ENCODE measurements around the gene MYO7A.

MYO7A gene

GRCh38 chr11:77187111-77187750 lies 59.2 kb downstream of the MYO7A start:
- DNase-seq, result no peak

DNA sequence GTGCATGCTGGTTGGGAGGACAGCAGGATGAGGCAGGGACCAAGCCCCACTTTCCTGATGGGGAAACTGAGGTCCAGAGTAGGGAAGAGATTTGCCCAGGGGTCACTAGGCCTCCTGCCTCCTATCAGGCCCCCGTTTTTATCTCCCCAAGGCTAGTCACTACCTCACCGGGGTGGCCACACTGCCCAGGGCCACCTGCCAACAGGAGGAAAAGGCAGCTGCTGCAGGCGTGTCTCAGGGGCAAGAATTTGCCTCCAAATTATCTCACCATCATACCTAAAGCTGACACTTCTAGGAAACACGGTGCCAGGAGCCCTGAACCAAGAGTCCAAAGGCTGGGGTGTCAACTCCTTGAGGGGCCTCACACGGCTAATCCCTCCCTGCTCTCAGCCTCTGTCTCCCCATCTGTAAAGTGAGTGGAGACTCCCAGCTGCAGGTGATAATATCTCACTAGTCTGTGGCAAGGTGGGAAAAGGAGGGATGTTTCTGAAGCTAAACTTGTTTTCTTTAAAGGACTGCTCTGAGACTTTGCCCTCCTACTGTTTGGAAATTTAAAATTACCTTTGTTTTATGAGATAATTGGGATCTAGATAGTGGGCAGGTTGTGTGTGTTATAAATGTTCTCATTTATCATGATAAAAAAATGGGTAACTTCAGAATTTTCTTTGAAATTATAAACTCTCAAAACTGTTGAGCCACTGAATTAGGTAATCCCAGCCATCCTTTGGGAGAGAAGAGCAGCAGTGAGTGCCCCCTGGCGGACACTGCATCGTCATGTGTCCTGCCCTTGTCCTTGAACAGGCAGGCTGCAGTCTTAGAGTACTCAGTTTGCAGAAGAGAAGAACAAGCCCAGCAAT lies 60.0 kb downstream of the MYO7A start:
- DNase-seq, result peak; percentile 66

DNA sequence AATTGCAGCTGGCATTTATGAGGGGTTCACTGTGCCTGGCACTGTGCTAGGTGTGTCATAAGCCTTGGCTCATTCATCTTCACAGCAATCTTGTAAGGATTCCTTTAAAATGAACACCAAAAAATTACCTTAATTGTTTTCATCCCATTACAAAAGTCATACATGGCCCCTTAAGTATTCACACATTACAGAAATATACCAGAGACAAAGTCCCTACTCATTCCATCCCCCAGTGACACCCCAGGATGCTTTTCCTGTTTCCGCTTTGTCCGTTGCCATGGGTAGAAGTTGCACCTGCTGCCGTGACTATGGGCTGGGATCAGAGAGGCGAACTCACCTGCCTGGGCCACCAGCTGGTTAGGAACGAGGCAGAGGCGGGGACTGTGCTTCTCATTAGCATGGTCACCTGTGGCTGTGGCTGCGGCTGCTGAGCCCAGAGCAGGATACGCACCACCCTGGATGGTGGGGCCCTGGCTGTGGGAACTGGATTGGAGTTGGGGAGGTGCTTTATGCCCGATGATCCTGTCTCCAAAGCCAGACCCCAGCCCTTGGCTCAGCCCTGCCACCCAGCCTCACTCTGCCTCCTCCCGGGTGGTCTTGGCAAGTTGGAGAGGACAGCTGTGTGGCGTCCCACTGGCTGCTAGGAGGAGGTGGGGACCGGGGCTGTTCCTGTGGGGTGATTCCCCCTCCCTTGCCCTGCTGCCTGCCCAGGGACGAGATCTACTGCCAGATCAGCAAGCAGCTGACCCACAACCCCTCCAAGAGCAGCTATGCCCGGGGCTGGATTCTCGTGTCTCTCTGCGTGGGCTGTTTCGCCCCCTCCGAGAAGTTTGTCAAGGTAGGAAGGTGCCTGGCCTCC lies 60.8 kb downstream of the MYO7A start:
- no peak for DNase-seq

DNA sequence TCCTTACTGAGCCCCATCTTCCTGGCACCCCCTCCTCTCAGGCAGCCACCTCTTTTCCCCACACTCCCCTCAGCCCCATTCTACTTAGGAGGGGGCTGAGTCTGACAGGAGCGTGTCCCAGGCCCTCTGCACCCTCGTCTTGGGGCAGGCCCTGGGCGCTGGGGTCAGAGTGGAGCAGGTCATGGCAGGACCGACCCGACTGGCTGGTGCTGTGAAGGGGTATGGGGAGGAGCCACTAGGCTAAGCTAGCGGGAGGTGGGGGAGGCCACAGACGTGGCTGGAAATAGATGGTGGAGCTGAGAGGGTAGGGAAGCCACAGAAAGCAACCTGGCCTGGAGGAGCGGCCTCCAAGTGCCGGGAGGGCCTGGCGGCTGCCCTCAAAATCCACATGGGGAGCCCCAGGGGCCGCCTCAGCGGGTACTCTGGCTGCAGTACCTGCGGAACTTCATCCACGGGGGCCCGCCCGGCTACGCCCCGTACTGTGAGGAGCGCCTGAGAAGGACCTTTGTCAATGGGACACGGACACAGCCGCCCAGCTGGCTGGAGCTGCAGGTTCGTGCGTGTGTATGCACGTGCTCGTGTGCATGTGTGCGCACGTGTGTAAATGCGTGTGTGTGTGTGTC lies 61.7 kb downstream of the MYO7A start:
- no peak for DNase-seq

GRCh38 chr11:77190331-77191075 lies 62.5 kb downstream of the MYO7A start:
- DNase-seq, result no peak

GRCh38 chr11:77191429-77191822 lies 63.4 kb downstream of the MYO7A start:
- no peak for DNase-seq

GRCh38 chr11:77191823-77192495 lies 63.9 kb downstream of the MYO7A start:
- DNase-seq, result peak; percentile 45

DNA sequence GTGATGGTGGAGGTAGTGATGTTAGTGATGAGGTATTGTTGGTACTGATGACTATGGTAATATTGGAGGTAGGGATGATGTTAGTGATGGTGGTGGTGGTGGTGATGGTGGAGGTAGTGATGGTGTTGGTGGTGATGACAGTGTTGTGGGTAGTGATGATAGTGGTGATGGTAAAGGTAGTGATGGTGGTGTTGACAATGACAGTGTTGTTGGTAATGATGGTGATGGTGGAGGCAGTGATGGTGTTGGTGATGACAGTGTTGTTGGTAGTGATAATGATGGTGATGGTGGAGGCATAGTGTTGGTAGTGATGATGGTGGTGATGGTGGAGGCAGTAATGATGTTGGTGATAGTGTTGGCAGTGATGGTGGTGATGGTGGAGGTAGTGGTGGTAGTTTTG lies 65.1 kb downstream of the MYO7A start:
- DNase-seq, result no peak

DNA sequence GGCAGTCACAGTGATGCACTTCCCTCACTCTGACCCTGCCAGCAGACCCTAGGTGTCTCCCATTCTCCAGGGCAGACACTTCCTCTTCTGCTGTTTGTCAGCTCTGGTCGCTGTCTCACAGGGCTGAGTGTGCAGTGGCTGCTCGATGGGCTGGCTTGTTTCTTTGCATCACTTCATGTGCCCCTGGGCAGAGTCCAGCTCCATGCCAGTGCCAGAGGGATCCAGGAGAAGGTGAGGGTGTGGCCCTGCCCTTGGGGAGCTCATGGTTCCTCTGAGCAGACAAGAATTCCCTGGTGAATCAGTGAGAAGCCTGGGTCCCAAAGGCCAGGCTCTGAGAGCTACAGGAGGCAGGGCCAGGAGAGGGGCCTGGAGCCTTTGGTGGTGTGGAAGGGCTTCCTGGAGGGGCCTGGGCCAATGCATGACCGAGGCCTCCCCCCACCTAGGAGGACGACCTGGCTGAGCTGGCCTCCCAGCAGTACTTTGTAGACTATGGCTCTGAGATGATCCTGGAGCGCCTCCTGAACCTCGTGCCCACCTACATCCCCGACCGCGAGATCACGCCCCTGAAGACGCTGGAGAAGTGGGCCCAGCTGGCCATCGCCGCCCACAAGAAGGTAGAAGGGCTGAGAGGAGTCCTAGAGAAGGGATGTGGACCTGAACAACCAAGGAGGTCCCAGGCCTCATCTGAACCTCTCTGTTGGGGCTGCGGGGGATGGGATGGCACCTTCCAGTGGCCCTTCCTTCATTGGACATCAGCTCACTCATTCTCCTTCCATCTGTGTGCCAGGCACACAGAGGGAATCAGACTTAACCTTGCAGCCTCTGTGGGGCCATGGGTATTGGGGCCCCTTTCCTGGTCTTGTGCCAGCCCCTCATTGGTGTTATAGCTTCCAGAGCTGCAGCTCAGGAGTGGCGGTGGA lies 66.1 kb downstream of the MYO7A start:
- no peak for DNase-seq

- DNase-seq, result no peak
Observed at GRCh38 chr11:77195071-77195755, 67.2 kb downstream of the MYO7A start.

DNA sequence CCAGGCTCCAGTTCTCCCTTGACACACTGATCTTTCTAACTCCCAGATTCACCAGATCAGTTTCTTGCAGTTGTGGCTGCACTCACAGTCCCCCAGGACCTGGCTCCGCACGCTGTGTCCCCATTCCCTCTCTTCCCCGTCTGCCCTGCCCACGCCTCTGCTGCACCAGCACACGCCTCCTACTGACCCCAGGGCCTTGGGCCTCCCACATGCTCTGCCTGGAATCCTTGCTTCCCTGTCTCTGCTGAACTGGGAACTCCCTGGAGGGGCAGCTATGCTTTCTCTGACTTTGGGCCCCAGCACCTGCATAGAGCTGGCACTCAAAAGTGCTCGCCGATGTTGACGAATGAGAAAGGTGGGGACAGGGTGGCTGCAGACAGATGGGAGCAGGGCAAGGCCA lies 68.9 kb downstream of the MYO7A start:
- no peak for DNase-seq

- no peak for DNase-seq
Observed at GRCh38 chr11:77197626-77198320, 69.7 kb downstream of the MYO7A start.

DNA sequence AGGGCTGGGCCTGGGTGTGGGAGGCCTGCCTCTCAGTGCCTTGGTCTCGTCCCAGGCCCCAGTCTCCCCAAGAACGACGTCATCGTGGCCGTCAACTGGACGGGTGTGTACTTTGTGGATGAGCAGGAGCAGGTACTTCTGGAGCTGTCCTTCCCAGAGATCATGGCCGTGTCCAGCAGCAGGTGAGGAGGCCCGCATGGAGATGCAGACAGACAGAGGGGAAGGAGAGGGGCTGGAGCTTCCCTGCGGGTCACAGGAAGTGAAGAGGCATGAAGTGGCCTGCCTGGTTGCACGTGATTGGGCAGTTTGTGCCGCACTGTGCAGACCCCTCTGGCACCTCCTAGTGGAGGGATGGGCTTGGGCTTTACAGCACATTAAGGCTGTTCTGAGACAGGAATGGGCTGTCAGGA lies 70.4 kb downstream of the MYO7A start:
- no peak for DNase-seq

DNA sequence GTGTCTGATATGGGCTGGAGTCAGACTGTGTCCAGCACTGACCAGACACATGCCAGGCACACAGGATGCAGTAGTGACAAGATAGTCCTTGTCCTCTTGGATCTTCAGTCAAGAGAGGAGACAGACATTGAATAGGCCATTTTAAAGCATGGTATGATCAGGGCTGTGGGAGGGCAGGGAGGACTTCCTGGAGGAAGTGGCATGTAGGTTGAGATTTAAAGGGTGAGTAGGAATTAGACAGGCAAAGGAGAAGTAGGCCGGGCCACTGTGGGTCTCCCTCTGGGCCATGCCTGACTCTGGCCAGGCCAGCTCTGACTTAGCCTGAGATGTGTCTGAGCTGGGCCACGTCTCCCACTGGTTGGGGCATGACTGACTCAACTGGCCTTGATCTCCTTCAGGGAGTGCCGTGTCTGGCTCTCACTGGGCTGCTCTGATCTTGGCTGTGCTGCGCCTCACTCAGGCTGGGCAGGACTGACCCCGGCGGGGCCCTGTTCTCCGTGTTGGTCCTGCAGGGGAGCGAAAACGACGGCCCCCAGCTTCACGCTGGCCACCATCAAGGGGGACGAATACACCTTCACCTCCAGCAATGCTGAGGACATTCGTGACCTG lies 71.2 kb downstream of the MYO7A start:
- DNase-seq, result no peak

- DNase-seq, result no peak
Observed at GRCh38 chr11:77200351-77201268, 72.6 kb downstream of the MYO7A start.

DNA sequence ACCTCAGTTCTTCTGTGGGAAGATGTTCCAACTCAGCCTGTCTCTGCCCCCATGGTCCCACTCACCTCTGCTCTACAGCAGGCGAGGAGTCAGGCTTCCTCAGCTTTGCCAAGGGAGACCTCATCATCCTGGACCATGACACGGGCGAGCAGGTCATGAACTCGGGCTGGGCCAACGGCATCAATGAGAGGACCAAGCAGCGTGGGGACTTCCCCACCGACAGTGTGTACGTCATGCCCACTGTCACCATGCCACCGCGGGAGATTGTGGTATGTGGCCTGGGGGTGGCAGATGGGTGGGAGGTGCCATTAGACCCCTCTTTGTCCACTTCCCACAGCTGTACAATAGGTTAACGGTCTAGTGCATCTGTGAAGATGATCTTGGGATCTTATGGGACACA lies 73.3 kb downstream of the MYO7A start:
- DNase-seq, result no peak

DNA sequence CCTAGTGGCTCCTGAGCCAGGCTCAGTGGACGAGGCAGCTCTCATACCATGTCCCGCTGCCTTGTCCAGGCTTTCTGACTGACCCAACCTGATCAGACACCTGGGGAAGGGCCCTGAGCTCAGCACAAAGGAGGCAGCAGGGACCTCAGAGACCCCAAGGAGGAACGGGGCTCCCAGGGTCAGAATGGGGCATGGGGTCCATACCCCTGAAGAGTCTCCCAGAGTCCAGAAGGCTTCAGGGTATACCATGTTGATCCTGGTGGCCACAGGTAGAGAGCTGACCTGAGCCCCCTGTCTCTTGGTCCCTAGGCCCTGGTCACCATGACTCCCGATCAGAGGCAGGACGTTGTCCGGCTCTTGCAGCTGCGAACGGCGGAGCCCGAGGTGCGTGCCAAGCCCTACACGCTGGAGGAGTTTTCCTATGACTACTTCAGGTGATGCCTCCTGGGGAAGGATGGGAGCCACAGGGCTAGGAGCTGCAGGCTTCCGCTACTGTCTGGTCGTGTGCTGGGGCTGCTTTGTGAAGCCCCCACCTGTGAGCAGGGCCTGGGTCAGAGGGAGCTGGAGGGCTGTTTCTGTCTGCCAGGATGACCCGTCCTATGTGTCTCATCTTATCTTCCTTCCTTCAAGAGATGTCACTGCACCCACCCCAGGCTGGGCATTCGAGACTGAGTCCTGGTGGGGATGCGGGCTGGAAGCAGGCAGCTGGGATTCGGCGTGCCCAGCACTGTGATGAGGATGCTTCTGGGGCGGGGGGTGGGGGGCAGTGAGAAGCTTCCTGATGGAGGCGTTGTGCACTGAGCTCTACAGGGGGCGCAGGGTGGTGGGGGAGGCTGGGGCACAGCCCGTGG lies 74.2 kb downstream of the MYO7A start:
- DNase-seq, result no peak

Data from activated naive CD4-positive, alpha-beta T cell treated with Interleukin-2 at 50 U/mL for 16 hours (primary cell).